GM21390 (cell line): ENCODE data around the gene SIN3A.
"Not testable (repeated sequence)": the region's sequence is repeated elsewhere in the genome, so short reads cannot be mapped to it uniquely, and the experiment has no call there.

Experiments used
- ATAC-seq: cut with Tn5 transposase; IDR thresholded peaks from one replicate; pipeline ENCODE4 v1.9.1; 2021; ENCODE audit not compliant: unreplicated experiment

SIN3A gene

GRCh38 chr15:75450307-75451201 is 936 bp downstream of the SIN3A start:
- ATAC-seq, result peak; percentile 23

GRCh38 chr15:75449585-75450306 is 1.7 kb downstream of the SIN3A start:
- no peak for ATAC-seq

GRCh38 chr15:75448171-75448570 is 3.3 kb downstream of the SIN3A start:
- ATAC-seq, result not testable (repeated sequence)

DNA sequence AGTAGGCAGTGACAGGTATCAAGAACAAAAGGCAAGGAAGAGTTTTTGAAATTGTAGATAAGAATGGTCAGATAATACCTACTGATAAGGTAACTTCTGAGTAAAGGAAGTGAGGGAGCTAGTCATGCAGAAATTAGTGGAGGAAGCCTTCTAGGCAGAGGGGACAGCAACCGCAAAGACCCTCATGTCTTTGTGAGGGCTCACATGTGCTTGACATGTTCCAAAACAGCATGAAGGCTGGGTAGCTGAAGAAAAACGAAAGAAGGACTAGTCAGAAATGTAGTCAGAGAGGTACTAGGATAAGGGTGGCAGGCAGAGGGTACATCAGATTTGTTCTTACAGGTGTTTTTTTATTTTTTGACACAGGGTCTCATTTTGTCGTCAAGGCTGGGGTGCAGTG is 5.3 kb downstream of the SIN3A start:
- no peak for ATAC-seq

DNA sequence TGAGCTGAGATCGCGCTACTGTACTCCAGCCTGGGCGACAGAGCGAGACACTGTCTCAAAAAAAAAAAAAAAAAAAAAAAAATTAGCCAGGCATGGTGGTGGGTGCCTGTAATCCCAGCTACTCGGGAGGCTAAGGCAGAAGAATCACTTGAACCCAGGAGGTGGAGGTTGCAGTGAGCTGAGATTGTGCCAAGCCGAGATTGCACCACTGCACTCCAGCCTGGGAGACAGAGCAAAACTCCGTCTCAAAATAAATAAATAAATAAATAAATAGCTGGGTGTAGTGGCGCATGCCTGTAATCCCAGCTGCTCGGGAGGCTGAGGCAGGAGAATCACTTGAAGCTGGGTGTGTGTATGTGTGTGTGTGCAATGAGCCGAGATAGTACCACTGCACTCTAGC is 6.2 kb downstream of the SIN3A start:
- ATAC-seq, result not testable (repeated sequence)

DNA sequence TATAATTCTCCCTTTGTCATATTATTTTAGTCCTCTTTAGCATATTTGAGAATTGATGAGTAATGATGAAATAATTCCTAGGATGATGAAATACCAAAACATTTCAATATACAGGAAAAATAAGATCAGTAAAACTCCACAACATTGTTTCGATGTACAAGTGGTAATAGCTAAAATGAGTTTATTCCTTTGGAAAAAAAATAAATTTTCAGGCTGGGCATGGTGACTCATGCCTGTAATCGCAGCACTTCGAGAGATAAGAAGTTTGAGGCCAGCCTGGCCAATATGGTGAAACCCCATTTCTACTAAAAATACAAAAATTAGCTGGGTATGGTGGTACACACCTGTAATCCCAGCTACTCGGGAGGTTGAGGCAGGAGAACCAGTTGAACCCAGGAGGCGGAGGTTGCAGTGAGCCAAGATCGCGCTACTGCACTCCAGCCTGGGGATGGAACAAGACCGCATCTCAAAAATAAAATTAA is 7.5 kb downstream of the SIN3A start:
- not testable (repeated sequence) for ATAC-seq

DNA sequence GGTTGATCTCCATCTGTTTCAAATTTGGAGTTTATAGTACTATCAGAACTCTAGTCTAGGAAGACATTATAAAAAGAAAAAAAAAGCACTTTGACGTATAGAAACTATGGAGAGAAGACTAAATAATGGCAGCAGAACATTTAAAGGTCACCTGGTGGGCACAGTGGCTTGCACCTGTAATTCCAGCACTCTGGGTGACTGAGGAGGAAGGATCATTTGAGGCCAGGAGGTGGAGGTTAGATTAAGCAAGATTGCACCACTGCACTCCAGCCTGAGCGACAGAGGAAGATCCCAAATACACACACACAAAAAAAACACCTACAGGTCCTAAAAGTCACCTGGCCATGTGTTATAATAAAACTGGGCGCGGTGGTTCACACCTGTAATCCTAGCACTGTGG is 13.8 kb downstream of the SIN3A start:
- no peak for ATAC-seq

DNA sequence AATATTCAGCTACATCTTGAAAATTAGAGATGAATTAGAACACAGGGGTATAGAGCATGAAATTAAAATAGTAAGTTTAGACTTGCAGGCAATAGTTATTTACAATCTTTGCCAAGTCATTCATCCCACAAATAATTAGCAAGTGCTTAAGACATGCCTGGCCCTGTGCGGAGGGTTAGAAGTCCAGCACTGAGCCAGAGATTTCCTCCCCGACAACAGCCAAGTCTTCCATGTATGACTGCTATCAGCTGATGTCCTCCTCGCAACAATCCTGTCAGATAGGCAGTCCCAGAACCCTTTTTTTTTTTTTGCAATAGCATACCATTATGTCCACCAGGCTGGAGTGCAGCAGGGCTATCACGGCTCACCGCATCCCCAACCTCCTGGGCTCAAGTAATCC is 14.6 kb downstream of the SIN3A start:
- no peak for ATAC-seq

DNA sequence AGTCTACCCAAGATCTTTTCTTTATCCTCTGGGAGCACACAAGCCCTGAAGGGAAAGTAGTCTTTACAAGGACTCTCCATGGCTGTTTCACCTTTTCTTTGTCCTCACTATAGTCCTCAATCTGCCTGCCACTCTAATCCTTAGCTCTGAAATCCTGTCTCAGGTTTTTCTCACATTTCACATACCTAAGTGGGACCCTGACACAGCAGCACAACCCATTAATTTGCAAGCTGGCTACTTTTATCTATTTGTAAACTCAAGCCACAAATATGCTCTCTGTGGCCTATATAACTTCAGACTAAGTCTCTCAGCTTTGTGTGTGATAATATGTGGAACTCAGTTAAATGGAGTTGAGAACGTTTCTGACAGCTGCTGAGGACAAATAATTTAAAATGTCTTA is 19.8 kb downstream of the SIN3A start:
- ATAC-seq, result no peak

GRCh38 chr15:75431270-75431669 is 20.2 kb downstream of the SIN3A start:
- no peak for ATAC-seq

GRCh38 chr15:75430259-75430658 is 21.2 kb downstream of the SIN3A start:
- no peak for ATAC-seq

DNA sequence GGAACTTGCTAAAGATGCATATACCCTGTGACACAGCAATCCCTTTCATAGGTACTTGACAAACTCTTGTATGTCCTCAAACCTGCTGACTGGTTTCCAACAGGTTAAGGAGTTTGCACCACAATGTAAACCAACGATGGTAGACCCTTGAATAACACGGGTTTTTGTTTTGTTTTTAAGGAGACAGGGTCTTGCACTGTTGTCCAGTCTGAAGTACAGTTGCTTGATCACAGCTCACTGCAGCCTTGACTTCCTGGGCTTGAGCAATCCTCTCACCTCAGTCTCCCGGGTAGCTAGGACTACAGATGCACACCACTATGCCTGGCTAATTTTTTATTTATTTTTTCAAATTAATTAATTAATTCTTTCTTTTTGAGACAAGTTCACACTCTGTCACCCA is 23.3 kb downstream of the SIN3A start:
- ATAC-seq, result no peak

DNA sequence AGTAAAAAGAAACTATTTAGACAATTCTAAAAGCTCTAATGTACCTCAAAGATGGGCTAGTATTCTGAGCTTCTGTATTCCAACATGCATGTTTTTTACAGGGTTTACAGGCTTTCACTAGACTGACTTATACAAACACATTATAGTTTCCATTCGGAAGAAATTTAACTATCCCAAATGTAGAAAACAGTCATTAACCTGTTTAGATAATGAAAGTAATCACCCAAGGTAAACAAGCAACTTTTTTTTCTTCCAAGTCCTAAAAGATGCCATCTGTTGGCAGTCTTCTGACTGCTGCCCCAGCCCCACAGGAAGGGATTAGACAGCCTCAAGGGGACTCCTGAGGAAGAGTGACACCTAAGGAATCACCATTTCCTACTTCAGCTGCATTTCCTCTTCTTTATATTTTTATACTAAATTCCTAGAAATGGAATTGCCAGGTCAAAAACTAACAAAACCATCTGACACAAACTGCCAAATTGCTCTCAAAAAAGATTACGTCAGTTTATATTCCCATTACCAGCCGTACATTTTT is 25.5 kb downstream of the SIN3A start:
- ATAC-seq, result no peak

DNA sequence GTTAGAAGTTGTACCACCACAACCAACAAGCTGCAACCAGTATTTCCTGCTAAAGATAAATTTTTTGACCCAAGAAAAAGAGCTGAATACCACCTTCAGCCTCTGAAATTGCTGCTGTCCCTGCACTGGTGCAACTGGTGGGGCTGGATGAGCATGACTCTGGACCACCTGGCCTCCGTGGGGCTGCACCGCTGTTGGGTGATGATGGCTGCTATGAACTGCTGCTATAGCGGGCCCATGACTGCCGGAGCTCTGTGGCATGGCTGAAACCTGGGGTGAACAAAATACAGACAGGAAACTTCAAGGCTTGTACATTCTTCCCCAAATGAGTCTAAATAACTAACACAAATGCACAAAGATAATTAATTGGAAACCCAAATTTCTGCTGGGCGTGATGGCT is 28.9 kb downstream of the SIN3A start:
- no peak for ATAC-seq

GRCh38 chr15:75420698-75421097 is 30.8 kb downstream of the SIN3A start:
- no peak for ATAC-seq

DNA sequence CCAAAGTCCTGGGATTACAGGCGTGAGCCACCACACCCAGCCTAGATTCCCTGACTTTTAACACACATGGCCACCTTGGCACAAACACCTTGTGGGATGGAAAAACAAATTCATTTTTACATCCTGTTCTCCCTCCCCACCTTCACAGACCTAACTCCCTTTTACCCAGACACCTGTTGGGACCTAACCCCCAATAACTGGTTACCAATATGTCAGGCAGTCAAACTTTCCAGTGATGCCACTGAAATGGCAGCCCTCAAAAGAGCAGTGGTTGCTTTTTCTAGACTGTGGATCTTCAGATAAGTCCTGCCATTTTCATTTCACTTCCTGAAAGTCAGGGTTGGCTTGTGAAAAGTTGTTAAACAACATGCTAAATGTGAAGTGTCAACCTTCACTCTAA is 34.9 kb downstream of the SIN3A start:
- no peak for ATAC-seq

DNA sequence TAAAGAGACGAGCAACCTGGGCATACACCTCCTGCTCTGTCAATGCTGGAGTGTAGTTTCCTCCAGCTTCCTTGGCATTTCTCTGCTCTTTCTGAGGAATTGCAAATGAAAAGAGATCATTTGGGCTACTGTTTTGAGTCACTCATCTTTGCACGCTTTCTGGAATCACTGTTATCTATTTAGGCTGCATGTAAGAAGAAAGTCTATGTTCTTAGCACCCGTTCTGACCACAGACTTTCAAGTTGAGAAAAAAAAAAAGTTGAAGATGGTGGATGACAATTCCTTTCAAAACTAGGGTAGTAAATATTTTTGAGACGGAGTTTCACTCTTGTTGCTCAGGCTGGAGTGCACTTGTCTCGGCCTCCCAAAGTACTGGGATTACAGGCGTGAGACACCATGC is 41.3 kb downstream of the SIN3A start:
- no peak for ATAC-seq

DNA sequence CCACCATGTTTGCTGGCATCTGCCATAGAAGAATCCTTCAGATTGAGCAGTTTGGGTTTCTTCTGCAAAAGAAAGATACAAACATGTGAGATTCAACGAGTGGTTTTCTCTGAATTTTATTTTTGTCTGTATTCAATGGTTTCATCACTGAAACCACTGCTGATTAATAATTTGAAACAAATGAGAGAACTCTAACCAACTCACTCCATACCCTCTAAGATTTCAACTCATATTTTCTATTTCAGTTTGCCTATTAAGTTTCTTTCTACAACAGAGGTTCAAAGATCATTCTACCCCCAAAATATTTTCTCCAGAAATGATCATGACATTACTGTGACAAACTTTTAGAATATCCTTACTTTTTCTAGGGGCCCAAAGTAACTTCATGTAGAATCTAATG is 44.4 kb downstream of the SIN3A start:
- ATAC-seq, result no peak

DNA sequence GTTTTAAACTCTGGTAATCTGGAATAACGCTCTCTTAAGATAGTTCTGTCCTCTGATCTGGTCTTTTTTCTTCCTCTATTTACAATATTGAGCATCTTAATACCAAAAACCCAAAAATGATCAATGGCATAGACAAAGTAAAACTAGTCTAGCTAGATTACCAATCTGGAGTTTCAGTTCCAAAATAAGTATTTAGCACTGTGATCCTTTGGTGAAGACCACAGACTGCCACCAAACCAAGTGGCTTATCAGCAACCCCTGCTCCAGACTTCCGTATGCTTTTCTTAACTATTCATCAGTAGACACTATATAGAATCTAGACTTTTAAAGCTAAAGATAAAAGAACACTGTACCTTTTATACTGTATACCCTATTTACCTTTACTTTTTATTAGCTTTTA is 47.6 kb downstream of the SIN3A start:
- no peak for ATAC-seq

DNA sequence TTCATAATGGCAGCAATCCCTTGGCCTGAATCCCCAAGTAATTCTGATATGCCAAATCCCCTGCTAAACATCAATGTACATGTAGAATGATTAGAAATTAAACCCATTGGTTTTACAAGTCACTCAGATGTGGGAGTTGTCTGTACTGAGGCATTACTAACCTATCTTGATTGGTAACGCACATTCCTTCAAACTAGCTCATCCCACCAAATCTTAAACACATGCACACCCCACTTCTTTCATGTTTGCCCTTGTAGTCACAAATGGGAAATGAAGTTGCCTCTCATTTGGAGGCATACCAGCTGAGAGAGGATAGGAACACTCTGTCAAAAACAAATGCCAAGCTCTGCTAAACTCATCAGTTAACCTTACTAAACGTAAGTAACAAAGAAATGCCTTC is 54.0 kb downstream of the SIN3A start:
- no peak for ATAC-seq

GRCh38 chr15:75389791-75390382 is 61.6 kb downstream of the SIN3A start:
- ATAC-seq, result no peak

- ATAC-seq, result not testable (repeated sequence)
Observed at GRCh38 chr15:75383986-75384385, 67.5 kb downstream of the SIN3A start.
